GM19438 (cell line): ENCODE measurements around the gene ABCC10.
"Not testable (repeated sequence)": the region's sequence is repeated elsewhere in the genome, so short reads cannot be mapped to it uniquely, and the experiment has no call there.

Experiments
- ATAC-seq: cut with Tn5 transposase; IDR thresholded peaks from one replicate; pipeline ENCODE4 v1.9.1; 2021; ENCODE audit warnings: low read depth; ENCODE audit not compliant: unreplicated experiment

ABCC10 gene

GRCh38 chr6:43492673-43493072 is 65.3 kb downstream of the ABCC10 start:
- no peak for ATAC-seq

- no peak for ATAC-seq
These were observed 65.9 kb downstream of the ABCC10 start for GRCh38 chr6:43493230-43493629.

GRCh38 chr6:43493833-43494232 is 66.5 kb downstream of the ABCC10 start:
- no peak for ATAC-seq

GRCh38 chr6:43494321-43494720 is 67.0 kb downstream of the ABCC10 start:
- ATAC-seq: no peak

- no peak for ATAC-seq
These were observed 67.4 kb downstream of the ABCC10 start for GRCh38 chr6:43494766-43495165.

GRCh38 chr6:43495409-43495941 is 68.1 kb downstream of the ABCC10 start:
- no peak for ATAC-seq

- ATAC-seq: no peak
These were observed 69.2 kb downstream of the ABCC10 start for GRCh38 chr6:43496370-43497128.

- ATAC-seq: no peak
These were observed 69.7 kb downstream of the ABCC10 start for GRCh38 chr6:43497129-43497396.

GRCh38 chr6:43497689-43498088 is 70.3 kb downstream of the ABCC10 start:
- ATAC-seq: no peak

- not testable (repeated sequence) for ATAC-seq
These were observed 71.0 kb downstream of the ABCC10 start for GRCh38 chr6:43498291-43498690.

- ATAC-seq: no peak
These were observed 71.9 kb downstream of the ABCC10 start for GRCh38 chr6:43499028-43499815.
